ENCODE measurements around the gene CWH43.
"Not testable (repeated sequence)": the region's sequence is repeated elsewhere in the genome, so short reads cannot be mapped to it uniquely, and the experiment has no call there.

Gene CWH43

GRCh38 chr4:48976041-48976440 lies 10.0 kb upstream of the CWH43 start:
- no peak for DNase-seq (ENCODE audit: low read depth, low spot score)

GRCh38 chr4:48979914-48980579 lies 6.0 kb upstream of the CWH43 start:
- no peak for DNase-seq (ENCODE audit: low read depth, low spot score)

GRCh38 chr4:48984005-48984404 lies 2.1 kb upstream of the CWH43 start:
- not testable (repeated sequence) for DNase-seq (ENCODE audit: low read depth, low spot score)

- DNase-seq (ENCODE audit: low read depth, low spot score), result no peak
Observed at GRCh38 chr4:48985602-48985975, 486 bp upstream of the CWH43 start.

- no peak for DNase-seq (ENCODE audit: low read depth, low spot score)
Observed at GRCh38 chr4:48986654-48987164, 634 bp downstream of the CWH43 start.

GRCh38 chr4:48989461-48990203 lies 3.6 kb downstream of the CWH43 start:
- no peak for DNase-seq (ENCODE audit: low read depth, low spot score)

- no peak for DNase-seq (ENCODE audit: low read depth, low spot score)
Observed at GRCh38 chr4:48991357-48991756, 5.3 kb downstream of the CWH43 start.

GRCh38 chr4:48997962-48998361 lies 11.9 kb downstream of the CWH43 start:
- DNase-seq (ENCODE audit: low read depth, low spot score), result no peak

- no peak for DNase-seq (ENCODE audit: low read depth, low spot score)
Observed at GRCh38 chr4:48998440-48998839, 12.4 kb downstream of the CWH43 start.

GRCh38 chr4:49000806-49001205 lies 14.7 kb downstream of the CWH43 start:
- DNase-seq (ENCODE audit: low read depth, low spot score), result no peak

- no peak for DNase-seq (ENCODE audit: low read depth, low spot score)
Observed at GRCh38 chr4:49002931-49003330, 16.9 kb downstream of the CWH43 start.

- no peak for DNase-seq (ENCODE audit: low read depth, low spot score)
Observed at GRCh38 chr4:49018718-49019295, 32.7 kb downstream of the CWH43 start.

- no peak for DNase-seq (ENCODE audit: low read depth, low spot score)
Observed at GRCh38 chr4:49032440-49033161, 46.5 kb downstream of the CWH43 start.

- no peak for DNase-seq (ENCODE audit: low read depth, low spot score)
Observed at GRCh38 chr4:49036528-49036927, 50.5 kb downstream of the CWH43 start.

- no peak for DNase-seq (ENCODE audit: low read depth, low spot score)
Observed at GRCh38 chr4:49044270-49044669, 58.2 kb downstream of the CWH43 start.

- DNase-seq (ENCODE audit: low read depth, low spot score), result no peak
Observed at GRCh38 chr4:49058306-49058705, 72.2 kb downstream of the CWH43 start.

- DNase-seq (ENCODE audit: low read depth, low spot score), result no peak
Observed at GRCh38 chr4:49063670-49064069, 77.6 kb downstream of the CWH43 start.

- not testable (repeated sequence) for DNase-seq (ENCODE audit: low read depth, low spot score)
Observed at GRCh38 chr4:49072196-49072595, 86.1 kb downstream of the CWH43 start.

- not testable (repeated sequence) for DNase-seq (ENCODE audit: low read depth, low spot score)
Observed at GRCh38 chr4:49091883-49092282, 105.8 kb downstream of the CWH43 start.

- not testable (repeated sequence) for DNase-seq (ENCODE audit: low read depth, low spot score)
Observed at GRCh38 chr4:49092608-49093135, 106.6 kb downstream of the CWH43 start.

- not testable (repeated sequence) for DNase-seq (ENCODE audit: low read depth, low spot score)
Observed at GRCh38 chr4:49096215-49096614, 110.1 kb downstream of the CWH43 start.

- DNase-seq (ENCODE audit: low read depth, low spot score), result not testable (repeated sequence)
Observed at GRCh38 chr4:49096627-49097026, 110.6 kb downstream of the CWH43 start.

Measured in activated naive CD8-positive, alpha-beta T cell treated with anti-CD3 and anti-CD28 coated beads, Interleukin-2, amount 50 U/mL, for 16 hours (primary cell).